CD4-positive, alpha-beta T cell (primary cell): ENCODE results near the gene TOR3A. TPM values are rescaled to one million over a fixed set of nuclear protein-coding genes. Genes with fewer than 3 reads are reported as not detected.

Source experiments
- ATAC-seq: fragments of 200-7000 bp; cut with Tn5 transposase; one replicate; pipeline ENCODE4 v1.10.0; 2022; ENCODE audit warnings: mild to moderate bottlenecking; ENCODE audit not compliant: poor library complexity
- CTCF ChIA-PET: fragments of 350-600 bp; sonication (Branson Sonifier 250); formaldehyde crosslinking; loops from one replicate; lab custom pipeline; 2021; ENCODE audit warnings: antibody characterized with exemption, inconsistent platforms; lab: Charles Lee
- POLR2A ChIA-PET: fragments of 350-600 bp; sonication (Branson Sonifier 250); formaldehyde crosslinking; loops from one replicate; lab custom pipeline; 2021; ENCODE audit warnings: antibody characterized with exemption, inconsistent platforms; lab: Charles Lee
- DNase-seq, 14 experiments: peaks; one replicate each; pipeline ENCODE4 v3.0.0-alpha.2; 2013 to 2020; ENCODE audit warnings: mixed read lengths in 2 of 14
- H3K27ac ChIP-seq, 2 donors: one replicate each; pipeline versions ENCODE4 v1.5.1 to v1.7.0; 2013; ENCODE audit warnings: low read length in 2 of 2, low read depth in 1 of 2, mild to moderate bottlenecking in 1 of 2
- H3K27me3 ChIP-seq, 2 experiments: 1 replicate in 1 of 2; 2 replicates in 1 of 2; pipeline versions ENCODE4 v1.6.1 to v1.7.0; 2013; ENCODE audit warnings: low read length in 2 of 2, control low read depth in 1 of 2, mild to moderate bottlenecking in 1 of 2, moderate library complexity in 1 of 2; ENCODE audit not compliant: insufficient read depth in 2 of 2, control insufficient read depth in 1 of 2
- H3K36me3 ChIP-seq: one replicate; pipeline ENCODE4 v1.6.1; 2013; ENCODE audit warnings: low read length, control low read depth; ENCODE audit not compliant: insufficient read depth
- H3K4me1 ChIP-seq: one replicate; pipeline ENCODE4 v1.6.1; 2013; ENCODE audit warnings: low read length, control low read depth; ENCODE audit not compliant: insufficient read depth
- H3K4me3 ChIP-seq: one replicate; pipeline ENCODE4 v1.5.1; 2013; ENCODE audit warnings: mild to moderate bottlenecking, low read length, moderate library complexity
- H3K9me3 ChIP-seq, 2 experiments: 1 replicate in 1 of 2; 2 replicates in 1 of 2; pipeline versions ENCODE4 v1.6.1 to v1.7.0; 2013; ENCODE audit warnings: low read length in 2 of 2, mild to moderate bottlenecking in 2 of 2, control low read depth in 1 of 2, moderate library complexity in 1 of 2; ENCODE audit not compliant: control insufficient read depth in 1 of 2, insufficient read depth in 1 of 2
- H3K27ac Mint-ChIP-seq: one replicate; pipeline ENCODE4 v1.8.0; 2020; ENCODE audit warnings: mixed read lengths
- H3K27me3 Mint-ChIP-seq: one replicate; pipeline ENCODE4 v1.8.0; 2021; ENCODE audit warnings: mixed read lengths
- H3K36me3 Mint-ChIP-seq: one replicate; pipeline ENCODE4 v1.8.0; 2021; ENCODE audit warnings: low read depth, mixed read lengths
- H3K4me1 Mint-ChIP-seq: one replicate; pipeline ENCODE4 v1.8.0; 2021; ENCODE audit warnings: low read depth, mixed read lengths
- H3K4me3 Mint-ChIP-seq: one replicate; pipeline ENCODE4 v1.8.0; 2020; ENCODE audit warnings: mild to moderate bottlenecking, mixed read lengths
- H3K9me3 Mint-ChIP-seq: one replicate; pipeline ENCODE4 v1.8.0; 2020; ENCODE audit warnings: mixed read lengths
- CTCF ChIP-seq: fragments of 200-600 bp; IDR thresholded peaks from one replicate; pipeline ENCODE4 v1.8.0; 2022; ENCODE audit warnings: antibody characterized with exemption, mild to moderate bottlenecking
- intact Hi-C, 2 experiments: fragments of 100-400 bp; cut with DNase I in 1 of 2; cut with micrococcal nuclease in 1 of 2; formaldehyde crosslinking; loops; one replicate each; pipeline versions ENCODE4 v1.15.1 to v1.9.0; 2023 to 2025; cut with DNase I, micrococcal nuclease
- total RNA-seq, 174 experiments: library from RNA in 2 of 174; stranded (reverse) in 2 of 174; gene quantifications; one replicate each; pipeline ENCODE4 v1.2.3 and lab custom pipeline; 2021 to 2026

TOR3A gene
- total RNA-seq, 2 experiments from 2014 or later, result 17.2 TPM

- Histone ChIP-seq H3K27ac (no peak overlapping the region), H3K36me3 (peaks cover 23% of the 10 kb centered on the region), H3K4me1 (no peaks in the 10 kb centered on the region), H3K9me3 (no peaks in the 10 kb centered on the region), H3K4me3 (no peak overlapping the region), H3K27me3 (no peaks in the 10 kb centered on the region)
- no peak for DNase-seq
- ATAC-seq, result no peak
- Mint-ChIP-seq H3K4me1 (no peaks in the 10 kb centered on the region), H3K9me3 (no peaks in the 10 kb centered on the region), H3K4me3 (no peak overlapping the region), H3K27me3 (no peaks in the 10 kb centered on the region), H3K27ac (no peak overlapping the region), H3K36me3 (peaks cover 75% of the 10 kb centered on the region)
- TF ChIP-seq CTCF, result no peak
- POLR2A ChIA-PET, result no interaction called here
- CTCF ChIA-PET, result no interaction called here
- intact Hi-C loops, result no loop called here
Measured at GRCh38 chr1:179058487-179059483, 23.1 kb upstream of the TOR3A start.

GRCh38 chr1:179061360-179062282 lies 20.2 kb upstream of the TOR3A start:
- H3K27me3 Mint-ChIP-seq, result no peaks in the 10 kb centered on the region
- peaks cover 76% of the 10 kb centered on the region for H3K36me3 Mint-ChIP-seq
- H3K4me3 Mint-ChIP-seq, result no peak overlapping the region
- Histone ChIP-seq H3K36me3 (peaks cover 26% of the 10 kb centered on the region), H3K4me1 (no peaks in the 10 kb centered on the region), H3K27ac (no peak overlapping the region), H3K4me3 (no peak overlapping the region), H3K9me3 (no peaks in the 10 kb centered on the region), H3K27me3 (no peaks in the 10 kb centered on the region)
- no peak for ATAC-seq
- intact Hi-C loops, result no loop called here
- ChIA-PET CTCF (no interaction called here), POLR2A (no interaction called here)
- H3K4me1 Mint-ChIP-seq, result no peaks in the 10 kb centered on the region
- DNase-seq, result no peak
- no peaks in the 10 kb centered on the region for H3K9me3 Mint-ChIP-seq
- H3K27ac Mint-ChIP-seq, result no peak overlapping the region
- no peak for TF ChIP-seq CTCF

GRCh38 chr1:179066471-179066870 lies 15.4 kb upstream of the TOR3A start:
- no peak overlapping the region for H3K27ac Mint-ChIP-seq
- no peak for TF ChIP-seq CTCF
- no peak for ATAC-seq
- Histone ChIP-seq H3K27me3 (no peaks in the 10 kb centered on the region), H3K4me3 (no peak overlapping the region), H3K27ac (no peak overlapping the region), H3K36me3 (peaks cover 41% of the 10 kb centered on the region), H3K9me3 (no peaks in the 10 kb centered on the region), H3K4me1 (no peaks in the 10 kb centered on the region)
- intact Hi-C loops, result no loop called here
- CTCF ChIA-PET, result no interaction called here
- no peaks in the 10 kb centered on the region for H3K27me3 Mint-ChIP-seq
- peaks cover 63% of the 10 kb centered on the region for H3K36me3 Mint-ChIP-seq
- no peaks in the 10 kb centered on the region for H3K9me3 Mint-ChIP-seq
- no peak overlapping the region for H3K4me3 Mint-ChIP-seq
- POLR2A ChIA-PET, result no interaction called here
- DNase-seq, result no peak
- no peaks in the 10 kb centered on the region for H3K4me1 Mint-ChIP-seq
